HCT116 (cell line): ENCODE results near the gene STOML3. TPM values are rescaled to one million over a fixed set of nuclear protein-coding genes. Genes with fewer than 3 reads are reported as not detected.

Experiments
- ATAC-seq: fragments of 200-7000 bp; cut with Tn5 transposase; 2 replicates; pipeline ENCODE4 v1.9.1; 2020; ENCODE audit warnings: mild to moderate bottlenecking, moderate library complexity
- BruUV-seq: library from RNA; stranded (reverse); fragments of 400-500 nt; replicated peaks from 2 replicates; lab custom pipeline; 2021; lab: Mats Ljungman, UMichigan
- CTCF ChIA-PET: fragments of 300-600 bp; sonication (Branson Sonifier 250); formaldehyde crosslinking; loops from one replicate; lab custom pipeline; 2021; ENCODE audit warnings: antibody characterized with exemption; lab: Charles Lee
- POLR2A ChIA-PET: fragments of 300-600, 350-600 bp; sonication (Branson Sonifier 250); formaldehyde crosslinking; loops from one replicate; lab custom pipeline; 2021; ENCODE audit warnings: antibody characterized with exemption; lab: Charles Lee
- RAD21 ChIA-PET, 2 experiments: fragments of 300-600 bp; sonication (Branson Sonifier 250); formaldehyde crosslinking; loops; one replicate each; lab custom pipeline; 2023; ENCODE audit warnings: low total read pairs in 2 of 2; ENCODE audit not compliant: uncharacterized antibody in 2 of 2, unreplicated experiment in 2 of 2, low non-redundant PET in 1 of 2; lab: Charles Lee
- DNase-seq: peaks from one replicate; pipeline ENCODE4 v3.0.0-alpha.2; 2010; ENCODE audit warnings: low read depth, low spot score
- H2AFZ ChIP-seq: fragments of 200-600 bp; shearing (Covaris generic), sonication (generic); 2 replicates; pipeline ENCODE4 v1.6.1; 2017; ENCODE audit warnings: low read depth, mixed run types, mixed read lengths, antibody characterized with exemption, low read length; ENCODE audit not compliant: poor library complexity, severe bottlenecking
- H3K27ac ChIP-seq: 2 replicates; pipeline ENCODE4 v1.5.1; 2012; ENCODE audit warnings: low read depth, low read length
- H3K27me3 ChIP-seq: fragments of 200-600 bp; sonication (generic); 2 replicates; pipeline ENCODE4 v1.6.1; 2016; ENCODE audit warnings: mixed run types, low read length, mixed read lengths; ENCODE audit not compliant: insufficient read depth
- H3K36me3 ChIP-seq, 2 experiments: fragments of 200-500 bp in 1 of 2; fragments of 200-600 bp in 1 of 2; sonication (Bioruptor generic) in 1 of 2; sonication (generic) in 1 of 2; 2 replicates each; pipeline versions ENCODE4 v1.5.1 to v1.6.1; 2014 to 2016; ENCODE audit warnings: low read length in 2 of 2, inconsistent platforms in 1 of 2, mixed read lengths in 1 of 2, mixed run types in 1 of 2; ENCODE audit not compliant: insufficient read depth in 2 of 2, control insufficient read depth in 1 of 2
- H3K4me1 ChIP-seq, 2 experiments: fragments of 200-600 bp in 1 of 2; sonication (generic) in 1 of 2; 2 replicates each; pipeline versions ENCODE4 v1.5.1 to v1.6.1; 2012 to 2017; ENCODE audit warnings: low read length in 2 of 2, inconsistent platforms in 1 of 2, mild to moderate bottlenecking in 1 of 2, mixed read lengths in 1 of 2, mixed run types in 1 of 2, moderate library complexity in 1 of 2; ENCODE audit not compliant: insufficient read depth in 2 of 2, control insufficient read depth in 1 of 2
- H3K4me2 ChIP-seq: fragments of 200-600 bp; sonication (generic); 2 replicates; pipeline ENCODE4 v1.6.1; 2017; ENCODE audit warnings: mixed run types, low read length, mixed read lengths
- H3K4me3 ChIP-seq, 2 experiments: fragments of 200-600 bp in 1 of 2; sonication (generic) in 1 of 2; replicated peaks in 1 of 2; 2 replicates each; pipeline ENCODE4 v1.5.1; 2011 to 2016; ENCODE audit warnings: low read length in 2 of 2, control low read depth in 1 of 2, low read depth in 1 of 2, mild to moderate bottlenecking in 1 of 2, mixed read lengths in 1 of 2, mixed run types in 1 of 2
- H3K79me2 ChIP-seq: fragments of 200-600 bp; sonication (generic); 2 replicates; pipeline ENCODE4 v1.6.1; 2017; ENCODE audit warnings: mild to moderate bottlenecking, mixed run types, low read length, moderate library complexity, mixed read lengths; ENCODE audit not compliant: insufficient read depth
- H3K9ac ChIP-seq: fragments of 200-600 bp; sonication (generic); 2 replicates; pipeline ENCODE4 v1.6.1; 2016; ENCODE audit warnings: low read length, mixed read lengths
- H3K9me2 ChIP-seq: fragments of 200-600 bp; sonication (generic), shearing (Covaris generic); 2 replicates; pipeline ENCODE4 v1.6.1; 2017; ENCODE audit warnings: mixed run types, mild to moderate bottlenecking, moderate library complexity; ENCODE audit not compliant: insufficient read depth
- H3K9me3 ChIP-seq, 2 experiments: fragments of 200-500 bp in 1 of 2; fragments of 200-600 bp in 1 of 2; sonication (Bioruptor generic) in 1 of 2; sonication (generic) in 1 of 2; 2 replicates each; pipeline ENCODE4 v1.6.1; 2014 to 2017; ENCODE audit warnings: low read length in 2 of 2, mixed read lengths in 2 of 2, inconsistent platforms in 1 of 2, low read depth in 1 of 2, mild to moderate bottlenecking in 1 of 2, mixed run types in 1 of 2, moderate library complexity in 1 of 2; ENCODE audit not compliant: control insufficient read depth in 1 of 2, insufficient read depth in 1 of 2
- H4K20me1 ChIP-seq: fragments of 200-600 bp; sonication (generic), shearing (Covaris generic); 2 replicates; pipeline ENCODE4 v1.6.1; 2017; ENCODE audit warnings: mixed run types, mild to moderate bottlenecking, moderate library complexity; ENCODE audit not compliant: insufficient read depth
- CBX3 ChIP-seq: IDR thresholded peaks from 2 replicates; pipeline ENCODE4 v1.6.1; 2012; ENCODE audit warnings: low read depth
- EZH2phosphoT487 ChIP-seq: fragments of 200-600 bp; IDR thresholded peaks from 2 replicates; pipeline ENCODE4 v1.6.1; 2018; ENCODE audit warnings: antibody characterized with exemption, borderline replicate concordance
- POLR2A ChIP-seq: IDR thresholded peaks from 2 replicates; pipeline ENCODE4 v1.7.0; 2011; ENCODE audit warnings: borderline replicate concordance; ENCODE audit not compliant: insufficient read depth, insufficient read length; ENCODE audit errors: extremely low read depth
- RAD21 ChIP-seq: IDR thresholded peaks from 2 replicates; pipeline ENCODE4 v1.6.1; 2012; ENCODE audit warnings: low read depth, mild to moderate bottlenecking
- SP1 ChIP-seq: IDR thresholded peaks from 2 replicates; pipeline ENCODE4 v1.6.1; 2012; ENCODE audit warnings: low read depth
- TCF7L2 ChIP-seq: IDR thresholded peaks from 2 replicates; pipeline ENCODE4 v1.7.0; 2011; ENCODE audit warnings: borderline replicate concordance, inconsistent platforms; ENCODE audit not compliant: insufficient read depth, insufficient read length; ENCODE audit errors: extremely low read depth
- intact Hi-C: fragments of 100-400 bp; cut with micrococcal nuclease; formaldehyde crosslinking; loops from 2 replicates; pipeline ENCODE4 v1.10.0; 2022
- total RNA-seq: library from RNA; stranded (reverse); gene quantifications from one replicate; pipeline ENCODE4 v1.2.1, GENCODE V29; 2021; ENCODE audit not compliant: unreplicated experiment
- TF ChIP-seq, protein P1 (sequence below): IDR thresholded peaks from 2 replicates; pipeline ENCODE4 v1.6.1; 2012
- TF ChIP-seq, protein P2 (sequence below), 3 experiments: fragments of 200-600 bp in 1 of 3; sonication (generic) in 1 of 3; IDR thresholded peaks in 2 of 3; conservative IDR thresholded peaks in 1 of 3; 2 replicates each; pipeline ENCODE4 v1.5.1; 2012 to 2017; ENCODE audit warnings: low read depth in 2 of 3, low read length in 2 of 3, antibody characterized with exemption in 1 of 3, borderline replicate concordance in 1 of 3, control low read depth in 1 of 3, mild to moderate bottlenecking in 1 of 3, mixed read lengths in 1 of 3, mixed run types in 1 of 3, moderate library complexity in 1 of 3; ENCODE audit not compliant: insufficient read depth in 1 of 3

STOML3 gene
- total RNA-seq, 1 experiment from 2014 or later = not detected

DNA sequence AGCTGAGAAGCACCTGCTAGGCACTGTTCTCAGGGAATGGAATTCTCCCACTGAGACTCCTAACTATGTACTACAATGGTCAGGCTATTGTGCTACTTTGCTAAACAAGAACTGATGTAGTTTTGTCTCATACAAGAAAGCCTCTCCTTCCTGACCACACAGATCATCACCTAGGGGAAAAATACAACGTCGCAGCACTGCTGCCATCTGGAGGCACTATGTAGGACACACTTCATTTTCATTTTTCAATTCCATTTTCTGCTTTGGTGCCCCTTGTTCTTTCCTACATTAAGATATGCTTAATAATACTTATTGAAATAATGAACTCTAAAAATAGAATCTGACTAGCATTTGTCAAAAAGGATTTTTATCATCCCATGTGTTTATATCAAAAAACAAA is 26.2 kb upstream of the STOML3 start:
- no peaks in the 10 kb centered on the region for H3K79me2 ChIP-seq
- H3K9me3 ChIP-seq = no peaks in the 10 kb centered on the region
- no peaks in the 10 kb centered on the region for H3K27me3 ChIP-seq
- no TSS peak for BruUV-seq
- no peaks in the 10 kb centered on the region for H4K20me1 ChIP-seq
- H3K4me1 ChIP-seq = no peaks in the 10 kb centered on the region
- H2AFZ ChIP-seq = no peak overlapping the region
- RAD21 ChIA-PET = no interaction called here
- peaks cover 7 to 42% of the 10 kb centered on the region in 2 experiments; a peak in 3 of 4 replicates for H3K36me3 ChIP-seq
- H3K27ac ChIP-seq = no peak overlapping the region
- intact Hi-C loops = loop anchor here (5.0 kb wide), 1 partner anchor 144 kb away; no protein-coding TSS in a partner anchor
- H3K9ac ChIP-seq = no peak overlapping the region
- POLR2A ChIA-PET = no interaction called here
- DNase-seq = peak; percentile 16
- no peak overlapping the region for H3K4me2 ChIP-seq
- CTCF ChIA-PET = interaction anchor here (0.6 to 1.6 kb wide), 2 partner anchors 13 to 152 kb away, joined by 3 read pairs; no protein-coding TSS in a partner anchor
- peak; percentile 73 for ATAC-seq
- TF ChIP-seq, protein P1, sequence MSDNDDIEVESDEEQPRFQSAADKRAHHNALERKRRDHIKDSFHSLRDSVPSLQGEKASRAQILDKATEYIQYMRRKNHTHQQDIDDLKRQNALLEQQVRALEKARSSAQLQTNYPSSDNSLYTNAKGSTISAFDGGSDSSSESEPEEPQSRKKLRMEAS = no peak
- TF ChIP-seq TCF7L2 = no peak
- TF ChIP-seq CBX3 = no peak
- peak; percentile 38 for TF ChIP-seq RAD21
- TF ChIP-seq POLR2A = no peak
- TF ChIP-seq, protein P2, sequence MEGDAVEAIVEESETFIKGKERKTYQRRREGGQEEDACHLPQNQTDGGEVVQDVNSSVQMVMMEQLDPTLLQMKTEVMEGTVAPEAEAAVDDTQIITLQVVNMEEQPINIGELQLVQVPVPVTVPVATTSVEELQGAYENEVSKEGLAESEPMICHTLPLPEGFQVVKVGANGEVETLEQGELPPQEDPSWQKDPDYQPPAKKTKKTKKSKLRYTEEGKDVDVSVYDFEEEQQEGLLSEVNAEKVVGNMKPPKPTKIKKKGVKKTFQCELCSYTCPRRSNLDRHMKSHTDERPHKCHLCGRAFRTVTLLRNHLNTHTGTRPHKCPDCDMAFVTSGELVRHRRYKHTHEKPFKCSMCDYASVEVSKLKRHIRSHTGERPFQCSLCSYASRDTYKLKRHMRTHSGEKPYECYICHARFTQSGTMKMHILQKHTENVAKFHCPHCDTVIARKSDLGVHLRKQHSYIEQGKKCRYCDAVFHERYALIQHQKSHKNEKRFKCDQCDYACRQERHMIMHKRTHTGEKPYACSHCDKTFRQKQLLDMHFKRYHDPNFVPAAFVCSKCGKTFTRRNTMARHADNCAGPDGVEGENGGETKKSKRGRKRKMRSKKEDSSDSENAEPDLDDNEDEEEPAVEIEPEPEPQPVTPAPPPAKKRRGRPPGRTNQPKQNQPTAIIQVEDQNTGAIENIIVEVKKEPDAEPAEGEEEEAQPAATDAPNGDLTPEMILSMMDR (IDR thresholded peaks at IDR 0.05 in 2 of 3, conservative IDR thresholded peaks at IDR 0.05 in 1 of 3; ENCODE audit: borderline replicate concordance in 1 of 3, insufficient read depth in 1 of 3, low read depth in 2 of 3, low read length in 2 of 3) = peak in 2 of 3 experiments; percentile 58 to 70; a peak in 4 of 6 replicates
- H3K9me2 ChIP-seq = no peaks in the 10 kb centered on the region
- H3K4me3 ChIP-seq = no peak overlapping the region

DNA sequence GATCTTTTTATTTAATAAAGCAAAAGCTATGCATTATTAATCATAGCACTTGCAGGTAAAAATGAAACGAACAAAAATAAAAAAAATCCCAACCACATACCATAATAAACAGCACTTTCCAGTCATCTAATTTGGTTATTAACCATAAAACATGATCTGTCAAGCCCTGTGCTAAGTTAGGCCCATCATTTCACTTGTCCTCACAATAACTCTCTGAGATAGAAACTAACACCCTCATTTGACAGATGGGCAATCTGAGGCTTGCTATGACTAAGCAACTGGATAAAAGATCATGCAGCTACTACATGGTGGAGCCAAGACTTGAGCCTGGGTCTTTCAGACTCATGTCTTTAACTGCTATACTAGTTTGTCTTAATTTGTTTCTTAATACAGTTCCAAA is 25.5 kb upstream of the STOML3 start:
- Histone ChIP-seq H3K36me3 (peaks cover 8 to 47% of the 10 kb centered on the region in 2 experiments; a peak in 3 of 4 replicates), H3K27me3 (no peaks in the 10 kb centered on the region), H3K4me2 (no peak overlapping the region), H3K27ac (no peak overlapping the region), H3K9me3 (no peaks in the 10 kb centered on the region), H3K4me1 (no peaks in the 10 kb centered on the region), H3K9ac (no peak overlapping the region), H3K4me3 (no peak overlapping the region)
- RAD21 ChIA-PET = no interaction called here
- CTCF ChIA-PET = interaction anchor here (1.6 kb wide), 1 partner anchor 14 kb away, joined by 3 read pairs; no protein-coding TSS in a partner anchor
- intact Hi-C loops = loop anchor here (5.0 kb wide), 1 partner anchor 144 kb away; no protein-coding TSS in a partner anchor
- no peak for ATAC-seq
- no peak for DNase-seq
- POLR2A ChIA-PET = no interaction called here
- TF ChIP-seq EZH2phosphoT487 = no peak
- TF ChIP-seq SP1 = no peak
- TF ChIP-seq, protein P1 = no peak
- TF ChIP-seq, all 23 proteins: peak for 0
- no peaks in the 10 kb centered on the region for H3K79me2 ChIP-seq
- no TSS peak for BruUV-seq
- no peaks in the 10 kb centered on the region for H4K20me1 ChIP-seq
- H2AFZ ChIP-seq = no peak overlapping the region
- no peaks in the 10 kb centered on the region for H3K9me2 ChIP-seq
